Measurements from ENCODE around the gene SCGB1D1. TPM values are rescaled to one million over a fixed set of nuclear protein-coding genes. Genes with fewer than 3 reads are reported as not detected.

Gene SCGB1D1
- total RNA-seq, 1 donor: not detected

GRCh38 chr11:62150887-62151736, 38.9 kb upstream of the SCGB1D1 start:
- no peak for DNase-seq (ENCODE audit: low read depth)
- H3K4me3 ChIP-seq (ENCODE audit: low read depth, low read length): no peak overlapping the region
- TF ChIP-seq, protein P1, sequence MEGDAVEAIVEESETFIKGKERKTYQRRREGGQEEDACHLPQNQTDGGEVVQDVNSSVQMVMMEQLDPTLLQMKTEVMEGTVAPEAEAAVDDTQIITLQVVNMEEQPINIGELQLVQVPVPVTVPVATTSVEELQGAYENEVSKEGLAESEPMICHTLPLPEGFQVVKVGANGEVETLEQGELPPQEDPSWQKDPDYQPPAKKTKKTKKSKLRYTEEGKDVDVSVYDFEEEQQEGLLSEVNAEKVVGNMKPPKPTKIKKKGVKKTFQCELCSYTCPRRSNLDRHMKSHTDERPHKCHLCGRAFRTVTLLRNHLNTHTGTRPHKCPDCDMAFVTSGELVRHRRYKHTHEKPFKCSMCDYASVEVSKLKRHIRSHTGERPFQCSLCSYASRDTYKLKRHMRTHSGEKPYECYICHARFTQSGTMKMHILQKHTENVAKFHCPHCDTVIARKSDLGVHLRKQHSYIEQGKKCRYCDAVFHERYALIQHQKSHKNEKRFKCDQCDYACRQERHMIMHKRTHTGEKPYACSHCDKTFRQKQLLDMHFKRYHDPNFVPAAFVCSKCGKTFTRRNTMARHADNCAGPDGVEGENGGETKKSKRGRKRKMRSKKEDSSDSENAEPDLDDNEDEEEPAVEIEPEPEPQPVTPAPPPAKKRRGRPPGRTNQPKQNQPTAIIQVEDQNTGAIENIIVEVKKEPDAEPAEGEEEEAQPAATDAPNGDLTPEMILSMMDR (IDR thresholded peaks at IDR 0.05; ENCODE audit: insufficient read depth, low read depth, low read length): no peak

DNA sequence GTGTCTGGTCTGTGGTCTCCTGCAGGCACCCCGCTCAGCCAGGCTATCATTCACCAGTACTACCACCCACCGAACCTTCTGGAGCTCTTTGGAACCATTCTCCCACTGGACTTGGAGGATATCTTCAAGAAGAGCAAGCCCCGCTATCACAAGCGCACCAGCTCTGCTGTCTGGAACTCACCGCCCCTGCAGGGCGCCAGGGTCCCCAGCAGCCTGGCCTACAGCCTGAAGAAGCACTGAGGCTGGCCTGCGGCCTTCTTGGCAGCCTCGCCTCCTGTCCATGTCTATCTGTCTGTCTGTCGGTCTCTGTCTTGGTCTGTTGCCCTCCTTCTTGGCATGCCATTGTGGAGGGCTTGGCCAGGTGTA, 38.3 kb upstream of the SCGB1D1 start:
- no peak overlapping the region for H3K4me3 ChIP-seq (ENCODE audit: low read depth, low read length)
- TF ChIP-seq, protein P1 (IDR thresholded peaks at IDR 0.05; ENCODE audit: insufficient read depth, low read depth, low read length): no peak
- DNase-seq (ENCODE audit: low read depth): no peak

GRCh38 chr11:62152245-62153086, 37.5 kb upstream of the SCGB1D1 start:
- no peak overlapping the region for H3K4me3 ChIP-seq (ENCODE audit: low read depth, low read length)
- DNase-seq (ENCODE audit: low read depth): no peak
- TF ChIP-seq, protein P1 (IDR thresholded peaks at IDR 0.05; ENCODE audit: insufficient read depth, low read depth, low read length): no peak

DNA sequence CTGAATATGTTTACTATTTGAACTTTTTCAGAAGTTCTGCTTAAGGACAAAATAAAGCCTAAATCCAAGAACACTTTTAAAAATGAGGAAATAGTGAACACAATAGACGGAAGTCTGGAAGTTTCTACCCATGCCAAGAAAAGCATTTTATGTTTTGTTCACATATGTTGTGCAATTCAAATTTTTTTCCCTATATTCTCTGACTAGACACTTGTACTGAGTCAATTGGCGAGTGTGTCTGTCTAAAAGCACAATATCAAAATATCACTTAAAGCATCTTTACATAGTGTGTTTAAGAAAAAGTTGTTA, 37.0 kb upstream of the SCGB1D1 start:
- no peak for DNase-seq (ENCODE audit: low read depth)
- no peak overlapping the region for H3K4me3 ChIP-seq (ENCODE audit: low read depth, low read length)
- TF ChIP-seq, protein P1 (IDR thresholded peaks at IDR 0.05; ENCODE audit: insufficient read depth, low read depth, low read length): no peak

DNA sequence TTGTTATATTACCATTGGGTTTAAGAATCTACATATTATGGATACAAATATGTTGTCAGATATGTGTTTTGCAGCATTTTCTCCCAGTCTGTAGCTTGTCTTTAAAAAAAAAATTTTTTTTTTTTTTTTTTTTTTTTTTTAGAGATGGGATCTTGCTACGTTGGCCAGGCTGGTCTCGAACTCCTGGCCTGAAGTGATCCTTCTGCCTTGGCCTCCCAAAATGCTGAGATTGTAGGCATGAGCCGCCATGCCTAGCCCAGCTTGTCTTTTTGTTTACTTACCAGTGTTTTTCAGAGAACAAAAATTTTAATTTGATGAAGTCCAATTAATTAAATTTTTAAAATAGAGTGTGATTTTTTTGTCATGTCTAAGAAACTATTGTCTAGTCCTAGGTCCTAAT, 36.4 kb upstream of the SCGB1D1 start:
- H3K4me3 ChIP-seq (ENCODE audit: low read depth, low read length): no peak overlapping the region
- no peak for DNase-seq (ENCODE audit: low read depth)
- TF ChIP-seq, protein P1 (IDR thresholded peaks at IDR 0.05; ENCODE audit: insufficient read depth, low read depth, low read length): no peak

DNA sequence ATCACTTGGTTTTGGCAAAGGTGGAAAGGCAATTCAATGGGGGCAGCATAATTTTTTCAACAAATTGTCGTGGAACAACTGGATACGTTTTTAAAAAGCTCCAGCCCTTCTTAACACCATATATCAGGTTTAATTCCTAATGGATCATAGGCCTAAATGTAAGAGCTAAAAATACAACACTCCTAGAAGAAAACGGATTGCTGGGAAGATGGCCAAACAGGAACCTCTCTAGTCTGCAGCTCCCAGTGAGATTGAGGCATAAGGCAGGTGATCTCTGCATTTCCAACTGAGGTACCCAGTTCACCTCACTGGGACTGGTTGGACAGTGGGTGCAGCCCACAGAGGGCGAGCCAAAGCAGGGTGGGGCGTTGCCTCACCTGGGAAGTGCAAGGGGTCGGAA, 32.4 kb upstream of the SCGB1D1 start:
- no peak for DNase-seq (ENCODE audit: low read depth)
- no peak overlapping the region for H3K4me3 ChIP-seq (ENCODE audit: low read depth, low read length)
- TF ChIP-seq, protein P1 (IDR thresholded peaks at IDR 0.05; ENCODE audit: insufficient read depth, low read depth, low read length): no peak

Data from fibroblast of villous mesenchyme (primary cell).